ENCODE data around the gene STIM2.

DNA sequence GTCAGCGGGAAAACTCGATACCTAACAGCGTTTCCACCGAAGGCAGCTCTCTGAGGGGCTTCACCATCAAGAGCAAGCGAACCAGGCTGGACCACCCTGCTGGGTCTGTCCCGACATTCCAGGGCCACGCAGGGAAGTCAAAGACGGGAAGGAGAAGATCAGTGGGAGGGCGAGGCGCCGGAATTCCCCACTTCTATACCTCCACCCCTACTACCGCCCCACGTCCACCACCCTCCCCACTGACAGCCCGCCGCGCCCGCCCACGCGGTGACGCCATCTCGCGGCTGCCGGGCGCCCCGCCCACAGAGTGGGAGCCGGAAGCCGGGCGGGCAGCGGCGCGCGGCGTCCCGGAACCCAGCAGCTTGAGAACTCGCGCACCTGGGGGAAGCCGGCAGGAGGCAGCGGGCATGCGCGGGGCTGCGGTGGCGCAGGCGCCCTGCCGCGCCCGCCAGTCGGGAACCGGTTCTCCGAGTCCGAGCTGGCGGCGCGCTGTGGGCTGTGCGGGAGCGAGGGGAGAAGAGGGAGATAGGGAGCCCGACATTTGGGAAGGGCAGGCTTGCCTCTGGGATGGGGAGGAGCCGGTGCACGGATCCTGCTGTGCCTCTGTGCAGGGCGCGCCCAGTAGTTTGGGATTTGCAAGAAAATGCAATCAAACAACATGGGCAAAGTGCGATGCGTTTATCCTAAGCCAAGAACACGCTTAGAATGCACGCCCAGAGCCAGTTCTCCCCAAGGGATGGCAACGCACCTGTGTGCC is 3.2 kb upstream of the STIM2 start:
- TF ChIP-seq CTCF (conservative IDR thresholded peaks at IDR 0.05; ENCODE audit: low read depth, low read length) (no peak), EZH2 (IDR thresholded peaks at IDR 0.05; ENCODE audit: borderline replicate concordance, low read depth, low read length, poor library complexity, severe bottlenecking) (no peak)
